ENCODE data around the gene SMIM41. TPM values are rescaled to one million over a fixed set of nuclear protein-coding genes. Genes with fewer than 3 reads are reported as not detected.

SMIM41 gene
- total RNA-seq, 2 experiments from 2014 or later: not detected

- intact Hi-C loops (cut with micrococcal nuclease; ENCODE audit: unreplicated experiment): no loop called here
Measured at GRCh38 chr12:52146822-52147366, 67.4 kb downstream of the SMIM41 start.

DNA sequence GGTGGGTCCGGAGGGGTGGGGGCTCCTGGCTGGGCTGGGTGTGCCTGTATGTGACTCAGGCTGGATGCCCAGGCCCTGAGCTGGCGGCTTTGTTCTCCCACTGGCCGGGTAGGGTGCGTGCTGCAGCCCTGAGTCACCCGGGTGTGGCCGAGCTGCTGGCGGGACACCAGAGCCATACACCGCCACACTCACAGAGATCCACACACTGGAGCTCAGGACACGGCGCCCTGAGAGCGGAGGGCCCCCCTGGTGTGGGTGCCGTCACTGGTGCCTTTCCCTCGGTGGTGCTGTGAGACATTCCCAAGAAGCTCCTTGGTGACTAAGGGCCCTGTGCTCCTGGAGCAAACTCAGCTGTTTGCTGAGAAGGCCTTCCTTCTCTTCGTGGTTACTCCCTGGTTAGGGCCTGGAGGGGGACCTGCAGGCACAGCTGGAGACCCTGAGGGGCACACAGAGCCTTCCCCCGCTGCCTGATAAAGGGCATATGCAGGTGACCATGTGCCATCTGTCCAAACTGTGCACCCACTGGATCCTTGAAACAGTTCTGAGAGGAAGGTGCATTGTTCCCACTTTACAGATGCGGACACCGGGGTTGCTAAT, 68.0 kb downstream of the SMIM41 start:
- Histone ChIP-seq H3K27ac (ENCODE audit: low read depth, low read length, poor library complexity, severe bottlenecking) (no peak overlapping the region), H3K9me3 (ENCODE audit: low read length) (no peaks in the 10 kb centered on the region), H2AFZ (ENCODE audit: low read length) (no peak overlapping the region), H3K79me2 (ENCODE audit: insufficient read depth, low read depth, low read length) (no peaks in the 10 kb centered on the region), H3K4me3 (ENCODE audit: low read depth, low read length, poor library complexity, severe bottlenecking) (no peak overlapping the region), H3K4me2 (ENCODE audit: low read length) (no peak overlapping the region), H3K9me2 (ENCODE audit: insufficient read depth, low read length) (no peaks in the 10 kb centered on the region), H4K20me1 (ENCODE audit: insufficient read depth, low read length) (no peaks in the 10 kb centered on the region), H3K36me3 (ENCODE audit: insufficient read depth, low read length) (no peaks in the 10 kb centered on the region), H3K4me1 (ENCODE audit: insufficient read depth, low read length, poor library complexity, severe bottlenecking) (no peaks in the 10 kb centered on the region)
- intact Hi-C loops (cut with micrococcal nuclease; ENCODE audit: unreplicated experiment): no loop called here
- no peak for TF ChIP-seq EZH2phosphoT487 (IDR thresholded peaks at IDR 0.05; ENCODE audit: borderline replicate concordance, low read depth, low read length)
- TF ChIP-seq, protein P1, sequence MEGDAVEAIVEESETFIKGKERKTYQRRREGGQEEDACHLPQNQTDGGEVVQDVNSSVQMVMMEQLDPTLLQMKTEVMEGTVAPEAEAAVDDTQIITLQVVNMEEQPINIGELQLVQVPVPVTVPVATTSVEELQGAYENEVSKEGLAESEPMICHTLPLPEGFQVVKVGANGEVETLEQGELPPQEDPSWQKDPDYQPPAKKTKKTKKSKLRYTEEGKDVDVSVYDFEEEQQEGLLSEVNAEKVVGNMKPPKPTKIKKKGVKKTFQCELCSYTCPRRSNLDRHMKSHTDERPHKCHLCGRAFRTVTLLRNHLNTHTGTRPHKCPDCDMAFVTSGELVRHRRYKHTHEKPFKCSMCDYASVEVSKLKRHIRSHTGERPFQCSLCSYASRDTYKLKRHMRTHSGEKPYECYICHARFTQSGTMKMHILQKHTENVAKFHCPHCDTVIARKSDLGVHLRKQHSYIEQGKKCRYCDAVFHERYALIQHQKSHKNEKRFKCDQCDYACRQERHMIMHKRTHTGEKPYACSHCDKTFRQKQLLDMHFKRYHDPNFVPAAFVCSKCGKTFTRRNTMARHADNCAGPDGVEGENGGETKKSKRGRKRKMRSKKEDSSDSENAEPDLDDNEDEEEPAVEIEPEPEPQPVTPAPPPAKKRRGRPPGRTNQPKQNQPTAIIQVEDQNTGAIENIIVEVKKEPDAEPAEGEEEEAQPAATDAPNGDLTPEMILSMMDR (conservative IDR thresholded peaks at IDR 0.05; ENCODE audit: low read length): no peak
- no peak for DNase-seq (ENCODE audit: low spot score)
- no TSS peak for BruUV-seq (replicated peaks)
- POLR2A ChIA-PET: interaction anchor here (0.5 to 0.6 kb wide), 2 partner anchors 52 to 70 kb away, joined by 3 read pairs; no protein-coding TSS in a partner anchor
- CTCF ChIA-PET (ENCODE audit: unreplicated experiment): interaction anchor here (0.6 kb wide), 2 partner anchors 22 to 29 kb away, joined by 3 to 5 read pairs; no protein-coding TSS in a partner anchor

More at GRCh38 chr12:52146822-52147366, 67.4 kb downstream of the SMIM41 start:
- H3K9me2 ChIP-seq (ENCODE audit: insufficient read depth, low read length): no peaks in the 10 kb centered on the region
- H3K79me2 ChIP-seq (ENCODE audit: insufficient read depth, low read depth, low read length): no peaks in the 10 kb centered on the region
- POLR2A ChIA-PET: interaction anchor here (0.5 to 0.6 kb wide), 2 partner anchors 52 to 69 kb away, joined by 3 read pairs; no protein-coding TSS in a partner anchor
- H2AFZ ChIP-seq (ENCODE audit: low read length): no peak overlapping the region
- TF ChIP-seq, protein P1 (conservative IDR thresholded peaks at IDR 0.05; ENCODE audit: low read length): no peak
- no peak for TF ChIP-seq EZH2phosphoT487 (IDR thresholded peaks at IDR 0.05; ENCODE audit: borderline replicate concordance, low read depth, low read length)
- CTCF ChIA-PET (ENCODE audit: unreplicated experiment): interaction anchor here (0.6 kb wide), 2 partner anchors 23 to 29 kb away, joined by 3 to 5 read pairs; no protein-coding TSS in a partner anchor
- no peak for DNase-seq (ENCODE audit: low spot score)
- H3K27ac ChIP-seq (ENCODE audit: low read depth, low read length, poor library complexity, severe bottlenecking): no peak overlapping the region
- no peaks in the 10 kb centered on the region for H3K4me1 ChIP-seq (ENCODE audit: insufficient read depth, low read length, poor library complexity, severe bottlenecking)
- BruUV-seq (replicated peaks): no TSS peak
- H3K9me3 ChIP-seq (ENCODE audit: low read length): no peaks in the 10 kb centered on the region
- no peak overlapping the region for H3K4me3 ChIP-seq (ENCODE audit: low read depth, low read length, poor library complexity, severe bottlenecking)
- no peaks in the 10 kb centered on the region for H4K20me1 ChIP-seq (ENCODE audit: insufficient read depth, low read length)
- H3K4me2 ChIP-seq (ENCODE audit: low read length): no peak overlapping the region
- H3K36me3 ChIP-seq (ENCODE audit: insufficient read depth, low read length): no peaks in the 10 kb centered on the region

DNA sequence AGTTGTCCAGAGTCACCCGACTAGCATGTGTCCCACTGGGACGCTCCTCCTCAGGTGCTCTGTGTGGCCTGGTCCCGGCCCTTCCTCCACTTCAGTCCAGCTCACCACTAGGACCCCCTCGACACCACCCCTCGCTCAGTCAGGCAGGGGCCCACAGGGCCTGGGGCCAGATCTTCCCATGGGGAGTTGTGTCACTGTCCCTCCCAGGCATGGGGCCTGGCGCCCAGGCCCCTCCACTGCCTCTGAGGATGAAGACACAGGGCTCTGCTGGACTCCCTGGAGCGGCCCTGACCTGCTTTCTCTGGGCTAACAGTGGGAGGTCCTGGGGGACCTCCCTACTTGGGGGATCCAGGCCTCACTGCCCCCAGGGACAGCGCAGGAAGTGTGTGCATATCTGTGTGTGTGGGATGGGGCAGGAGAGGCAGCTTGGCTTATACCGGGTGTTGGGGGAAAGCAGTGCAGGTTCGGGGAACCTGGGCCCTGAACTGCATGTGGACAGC, 68.5 kb downstream of the SMIM41 start:
- ChIA-PET POLR2A (no interaction called here), CTCF (ENCODE audit: unreplicated experiment) (no interaction called here)
- Histone ChIP-seq H3K36me3 (ENCODE audit: insufficient read depth, low read length) (no peaks in the 10 kb centered on the region), H3K9me3 (ENCODE audit: low read length) (no peaks in the 10 kb centered on the region), H3K4me2 (ENCODE audit: low read length) (no peak overlapping the region), H2AFZ (ENCODE audit: low read length) (no peak overlapping the region), H3K79me2 (ENCODE audit: insufficient read depth, low read depth, low read length) (no peaks in the 10 kb centered on the region), H3K4me3 (ENCODE audit: low read depth, low read length, poor library complexity, severe bottlenecking) (no peak overlapping the region), H4K20me1 (ENCODE audit: insufficient read depth, low read length) (no peaks in the 10 kb centered on the region), H3K27ac (ENCODE audit: low read depth, low read length, poor library complexity, severe bottlenecking) (no peak overlapping the region), H3K4me1 (ENCODE audit: insufficient read depth, low read length, poor library complexity, severe bottlenecking) (no peaks in the 10 kb centered on the region), H3K9me2 (ENCODE audit: insufficient read depth, low read length) (no peaks in the 10 kb centered on the region)
- intact Hi-C loops (cut with micrococcal nuclease; ENCODE audit: unreplicated experiment): no loop called here
- no TSS peak for BruUV-seq (replicated peaks)
- TF ChIP-seq, protein P1 (conservative IDR thresholded peaks at IDR 0.05; ENCODE audit: low read length): no peak
- no peak for TF ChIP-seq EZH2phosphoT487 (IDR thresholded peaks at IDR 0.05; ENCODE audit: borderline replicate concordance, low read depth, low read length)
- DNase-seq (ENCODE audit: low spot score): no peak
